NCI-H774 (cell line): ENCODE measurements around the gene MACROD2.

Source experiments
- DNase-seq: peaks from one replicate; lab custom pipeline; 2025; lab: John Stamatoyannopoulos, UW

The MACROD2 gene

DNA sequence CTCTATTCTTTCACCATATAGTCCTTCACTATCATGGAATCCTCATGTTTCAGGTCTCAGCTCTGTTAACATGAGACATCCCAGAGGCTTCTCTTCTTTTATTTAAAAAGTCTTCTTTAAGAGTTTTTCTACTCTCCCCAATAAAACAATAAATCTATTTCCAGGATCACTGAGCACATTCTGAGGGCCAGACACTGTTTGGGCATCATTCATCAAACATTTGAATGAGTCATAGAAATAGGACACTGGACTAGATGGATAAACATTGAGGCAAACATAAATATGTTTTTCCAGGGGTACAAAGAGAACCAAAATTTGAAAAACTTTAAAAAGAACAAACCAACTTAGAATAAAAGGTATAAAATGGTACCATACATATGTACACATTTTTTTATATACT is 2023.6 kb downstream of the MACROD2 start:
- no peak for DNase-seq

DNA sequence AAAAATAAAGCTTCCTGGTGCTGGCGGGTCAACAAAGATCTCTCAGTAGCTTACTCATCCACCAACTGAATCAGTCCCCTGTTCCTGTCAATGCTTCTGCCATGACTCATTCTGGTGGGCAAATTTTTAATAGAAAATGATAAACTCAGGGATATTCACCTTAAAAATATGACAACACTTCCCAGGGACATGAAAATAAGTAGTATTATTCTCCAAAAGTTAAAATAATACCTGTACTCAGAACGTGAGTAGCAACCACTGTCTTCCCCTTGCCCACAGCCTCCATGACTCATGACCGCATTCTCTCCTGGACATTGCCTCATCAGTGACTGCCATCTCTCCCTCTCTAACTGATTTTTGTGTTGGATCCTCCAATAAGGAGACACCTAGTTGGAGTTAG is 2025.7 kb downstream of the MACROD2 start:
- DNase-seq = no peak

DNA sequence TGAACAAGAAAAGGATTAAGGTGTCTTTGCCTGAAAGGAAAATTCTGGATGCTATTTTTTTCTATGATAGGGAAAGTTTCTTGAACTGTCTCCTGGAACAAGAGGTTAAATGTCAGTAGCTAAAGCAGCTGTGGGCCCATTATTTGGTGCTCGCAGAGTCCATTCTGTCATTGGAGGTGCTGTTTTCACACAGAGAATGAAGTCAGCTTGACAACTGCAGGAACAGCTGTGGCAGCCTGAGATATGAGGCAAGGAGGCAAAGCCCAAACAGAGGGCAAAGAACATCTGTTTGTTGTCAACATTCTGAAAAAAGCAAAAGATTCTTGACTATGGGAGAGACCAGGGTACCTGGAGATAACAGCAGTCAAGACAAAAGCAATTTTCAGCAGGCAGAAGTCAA is 2029.8 kb downstream of the MACROD2 start:
- no peak for DNase-seq

DNA sequence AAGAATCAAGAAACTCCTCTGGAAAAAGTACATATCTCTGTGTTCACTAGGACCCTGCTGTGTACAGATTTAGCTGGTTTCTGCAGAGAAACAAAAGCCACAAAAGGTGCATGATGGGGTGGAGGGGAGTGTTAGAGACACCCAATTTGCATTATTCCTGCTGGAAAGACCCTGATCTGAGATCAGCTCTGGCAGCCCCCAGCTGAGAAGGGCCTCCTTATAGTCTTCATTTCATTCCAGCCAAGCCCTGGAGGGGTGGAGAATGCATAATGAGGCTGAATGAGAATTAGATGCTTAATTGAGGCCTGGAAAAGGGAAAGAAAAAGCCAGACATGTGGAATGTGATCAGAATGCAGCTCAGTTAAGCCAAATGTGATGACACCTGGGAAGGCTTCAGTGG is 2032.4 kb downstream of the MACROD2 start:
- no peak for DNase-seq

DNA sequence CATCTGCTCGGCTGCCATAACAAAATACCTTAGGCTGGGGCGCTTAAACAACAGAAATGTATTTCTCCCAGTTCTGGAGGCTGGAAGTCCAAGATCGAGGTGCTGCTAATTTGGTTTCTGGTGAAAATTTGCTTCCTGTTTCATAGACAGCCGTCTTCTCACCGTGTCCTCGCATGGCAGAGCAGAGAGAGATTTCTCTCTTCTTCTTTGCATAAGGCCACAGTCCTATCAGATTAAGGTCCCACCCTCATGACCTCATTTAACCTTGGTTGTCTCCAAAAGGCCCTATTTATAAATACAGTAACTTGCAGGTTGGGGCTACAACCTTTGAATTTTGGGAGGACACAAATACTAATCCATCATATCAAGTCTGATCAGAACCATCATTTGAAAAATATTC is 2033.6 kb downstream of the MACROD2 start:
- DNase-seq = no peak

DNA sequence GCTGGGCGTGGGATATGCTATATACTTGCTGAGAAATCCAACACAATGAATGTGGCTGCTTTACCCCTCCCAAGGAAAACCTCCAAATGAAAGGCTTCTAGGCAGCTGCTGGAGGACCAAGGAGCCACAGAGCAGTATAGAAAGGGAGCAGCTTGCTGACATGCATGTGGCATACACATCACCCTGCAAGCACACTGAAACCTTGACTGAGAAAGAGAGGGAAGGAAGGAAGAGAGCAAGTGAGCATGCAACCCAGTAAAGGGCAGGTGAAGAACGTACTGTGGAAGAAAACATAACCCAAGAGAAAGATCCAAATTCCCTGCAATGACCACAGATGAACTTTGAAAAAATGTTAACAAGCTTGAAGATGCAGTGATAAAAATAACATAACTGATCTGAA is 2034.9 kb downstream of the MACROD2 start:
- no peak for DNase-seq

DNA sequence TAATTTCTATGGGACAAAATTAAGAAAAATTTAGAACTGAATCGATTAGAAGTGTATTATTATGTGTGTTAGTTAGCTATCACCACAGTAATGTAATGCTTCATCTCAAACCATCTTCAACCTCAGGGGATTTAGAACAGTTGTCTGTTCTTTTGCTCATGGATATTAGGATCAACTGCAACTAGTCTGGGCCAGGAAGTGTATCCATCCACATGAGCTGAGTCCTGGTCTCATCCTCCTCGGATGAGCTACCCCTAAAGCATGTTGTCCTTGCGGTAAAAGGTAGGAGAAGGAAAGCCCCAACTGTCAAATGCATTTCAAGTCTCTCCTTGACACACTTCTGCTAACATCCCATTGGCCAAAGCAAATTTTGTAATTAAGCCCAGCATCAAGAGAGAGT is 2040.3 kb downstream of the MACROD2 start:
- DNase-seq = no peak

DNA sequence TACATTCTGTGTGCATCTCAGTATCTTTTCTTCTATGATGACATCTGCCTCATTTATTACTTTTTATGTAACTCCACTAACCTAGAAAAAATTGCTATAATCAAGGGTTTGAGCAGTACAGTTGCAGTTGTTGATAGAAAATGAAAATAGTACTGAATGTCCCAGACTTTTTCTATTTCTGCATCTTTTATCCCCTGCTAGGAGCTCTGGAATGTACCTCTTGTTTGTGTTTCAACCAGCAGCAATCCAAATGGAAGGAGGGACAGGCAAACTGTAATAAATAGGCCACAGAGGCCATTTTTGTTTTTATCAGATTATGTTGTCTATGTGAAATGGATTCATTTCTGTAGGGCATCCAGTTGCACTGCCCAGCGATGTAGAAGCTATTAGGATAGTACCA is 2041.0 kb downstream of the MACROD2 start:
- DNase-seq = no peak

DNA sequence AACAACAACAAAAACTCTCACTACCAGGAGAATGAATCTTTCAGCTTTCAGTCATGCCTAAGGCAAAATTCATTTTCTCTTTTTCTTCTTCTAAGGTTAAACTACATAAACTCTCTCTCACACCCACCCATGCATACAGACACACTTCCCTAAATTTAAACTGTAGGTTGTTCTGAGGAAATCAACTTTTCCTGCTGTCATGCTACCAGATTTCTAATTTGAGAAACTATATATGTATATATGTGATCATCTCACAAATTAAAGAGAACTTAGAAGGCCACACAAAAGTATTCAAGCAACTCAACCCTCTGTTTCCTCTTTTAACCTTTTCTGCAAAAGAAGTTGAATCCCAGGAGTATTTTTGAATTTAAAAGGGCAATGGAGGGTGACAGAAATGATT is 2045.4 kb downstream of the MACROD2 start:
- no peak for DNase-seq

DNA sequence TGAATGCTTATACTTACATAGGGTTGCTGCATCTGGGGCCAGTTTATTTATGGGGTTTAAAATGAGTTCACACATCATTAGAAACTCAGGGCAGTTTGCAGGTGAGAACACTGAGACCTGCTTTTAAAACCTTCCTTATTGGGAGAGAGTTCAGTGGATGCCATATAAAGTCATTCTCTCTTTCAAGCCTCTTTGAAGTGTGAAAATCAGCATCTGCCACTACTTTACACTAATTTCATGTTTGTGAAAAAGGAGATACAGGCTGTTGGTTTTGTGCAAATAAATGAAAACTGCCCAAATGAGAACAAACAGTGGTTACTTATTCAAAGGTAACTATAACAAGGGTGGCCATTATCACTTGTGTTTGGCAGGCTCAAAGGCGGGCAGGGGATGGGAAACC is 2047.4 kb downstream of the MACROD2 start:
- no peak for DNase-seq

DNA sequence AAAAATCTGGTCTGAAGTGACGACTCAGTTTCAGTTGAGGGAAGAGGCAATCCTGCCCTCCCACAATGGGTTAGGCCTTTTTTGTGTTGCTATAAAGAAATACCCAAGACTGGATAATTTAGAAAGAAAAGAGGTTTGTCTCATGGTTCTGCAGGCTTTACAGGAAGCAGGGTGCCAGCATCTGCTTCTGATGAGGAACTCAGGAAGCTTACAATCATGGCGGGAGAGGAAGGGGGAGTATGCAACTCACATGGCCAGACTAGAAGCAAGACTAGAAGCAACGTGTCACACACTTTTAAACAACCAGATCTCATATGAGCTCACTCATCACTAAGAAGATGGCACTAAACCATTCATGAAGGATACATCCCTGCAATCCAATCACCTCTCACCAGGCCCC is 2048.6 kb downstream of the MACROD2 start:
- no peak for DNase-seq

DNA sequence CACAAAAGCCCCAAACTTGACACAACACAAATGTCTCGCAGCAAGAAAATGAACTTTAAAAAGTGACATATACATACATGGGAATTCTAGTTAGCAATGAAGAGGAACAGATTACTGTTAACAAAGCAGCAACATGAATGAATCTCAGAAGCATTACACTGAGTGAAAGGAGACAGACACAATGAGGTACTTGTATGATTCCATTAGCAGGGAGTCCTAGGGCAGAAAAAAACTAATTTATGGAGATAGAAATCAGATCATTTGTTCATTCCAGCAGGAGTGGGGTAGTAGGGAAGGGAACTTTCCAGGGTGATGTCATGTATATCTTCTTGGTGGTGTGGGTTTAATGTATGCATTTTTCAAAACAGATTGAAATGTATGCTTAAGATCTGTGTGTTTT is 2053.6 kb downstream of the MACROD2 start:
- no peak for DNase-seq

DNA sequence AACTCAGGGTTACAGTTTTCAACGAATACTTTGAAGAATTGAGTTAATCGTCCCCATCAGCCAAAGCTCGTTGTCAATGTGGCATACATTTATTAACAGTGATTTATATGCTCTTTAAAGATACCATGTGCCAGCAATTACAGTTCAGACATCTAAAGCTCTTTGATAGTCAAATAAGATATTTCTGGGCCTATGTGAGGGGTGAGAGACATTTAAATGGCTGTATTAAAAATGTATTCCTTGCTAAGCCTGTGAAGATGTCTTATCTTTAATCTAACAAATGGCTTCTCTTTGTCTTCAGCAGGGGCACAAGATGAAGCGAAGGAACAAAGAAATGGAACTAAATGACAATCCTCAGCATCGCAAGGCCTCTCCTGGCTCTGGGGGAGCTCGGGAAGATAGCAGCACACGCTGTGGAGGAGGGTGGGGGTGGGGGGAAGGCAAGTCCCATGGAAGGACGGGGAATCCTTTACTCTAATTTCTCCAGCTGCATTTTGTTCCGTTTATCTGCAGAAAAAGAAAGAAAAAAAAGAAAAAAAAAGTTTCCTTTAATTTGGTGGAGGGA is 2054.3 kb downstream of the MACROD2 start:
- DNase-seq = no peak

DNA sequence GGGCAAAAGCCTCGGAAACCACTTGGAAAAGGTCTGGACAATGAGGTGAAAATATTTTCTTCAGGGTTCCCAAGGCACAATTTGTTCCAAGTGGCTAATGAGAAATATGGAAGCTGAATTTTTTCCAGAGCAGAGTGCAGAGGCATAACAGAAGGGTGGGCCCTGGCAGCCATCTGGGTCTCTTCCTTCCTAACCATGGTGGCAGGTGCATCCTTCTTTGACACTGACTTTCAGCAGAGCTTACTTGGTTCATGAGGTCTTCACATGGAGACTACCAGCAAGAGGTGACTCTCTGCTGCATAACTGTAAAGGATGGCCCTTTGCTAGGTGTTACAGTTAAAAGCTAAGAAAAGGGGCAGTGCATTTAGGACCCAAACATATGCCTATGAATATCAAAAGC is 2055.1 kb downstream of the MACROD2 start:
- no peak for DNase-seq

DNA sequence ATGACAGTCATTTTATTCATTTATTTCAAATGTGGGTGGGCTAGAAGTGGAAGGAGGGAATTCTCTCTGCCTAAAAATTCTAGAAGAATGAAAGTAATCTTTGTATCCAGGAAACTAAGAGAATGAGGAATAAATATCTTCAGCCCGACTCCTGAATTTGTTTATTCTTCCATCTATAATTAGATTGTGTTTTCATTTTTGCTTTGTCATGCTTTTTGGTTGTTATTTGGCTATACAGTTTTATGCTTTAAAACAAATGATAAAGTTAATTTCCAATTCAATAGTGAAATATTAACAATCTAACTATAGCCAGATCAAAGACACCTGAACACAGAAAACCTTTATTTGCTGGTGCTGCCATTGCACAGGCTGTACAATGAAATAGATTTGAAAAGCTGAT is 2056.7 kb downstream of the MACROD2 start:
- no peak for DNase-seq

DNA sequence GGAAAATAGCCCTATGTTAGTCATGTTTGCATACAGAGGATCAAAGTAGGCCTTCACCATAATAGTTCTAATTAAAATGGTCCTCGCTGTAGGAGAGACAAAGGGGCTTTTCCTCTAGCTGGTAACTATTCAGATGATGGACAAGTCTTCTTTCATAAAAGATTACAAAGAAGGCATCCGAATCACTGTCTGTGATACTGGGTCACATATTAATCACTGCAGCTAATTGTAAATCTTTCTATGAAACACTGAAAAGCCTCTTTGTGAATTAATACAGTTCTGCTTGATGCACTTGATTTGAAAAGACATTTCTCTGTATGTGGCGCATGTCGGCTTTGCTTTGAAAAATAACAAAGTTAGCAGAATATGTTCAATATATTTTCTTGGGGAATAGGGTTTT is 2057.1 kb downstream of the MACROD2 start:
- no peak for DNase-seq

DNA sequence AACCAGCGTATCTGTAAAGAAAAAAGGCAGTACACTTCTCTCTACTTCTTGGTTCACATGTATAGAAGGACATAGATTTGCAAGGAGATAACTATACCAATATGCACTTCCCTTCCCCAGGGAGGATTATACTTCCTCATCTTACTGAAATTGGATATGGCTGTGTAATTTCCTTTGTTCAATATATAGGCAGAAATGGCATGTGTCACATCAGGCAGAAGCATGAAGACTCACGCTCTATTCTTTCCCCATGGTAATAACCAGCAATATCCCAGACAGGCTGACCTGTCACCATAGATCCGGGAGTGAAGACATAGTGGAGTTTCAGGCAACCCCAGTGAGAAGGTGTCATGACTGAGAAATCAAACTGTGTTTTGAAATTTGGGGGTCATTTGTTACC is 2059.7 kb downstream of the MACROD2 start:
- no peak for DNase-seq

DNA sequence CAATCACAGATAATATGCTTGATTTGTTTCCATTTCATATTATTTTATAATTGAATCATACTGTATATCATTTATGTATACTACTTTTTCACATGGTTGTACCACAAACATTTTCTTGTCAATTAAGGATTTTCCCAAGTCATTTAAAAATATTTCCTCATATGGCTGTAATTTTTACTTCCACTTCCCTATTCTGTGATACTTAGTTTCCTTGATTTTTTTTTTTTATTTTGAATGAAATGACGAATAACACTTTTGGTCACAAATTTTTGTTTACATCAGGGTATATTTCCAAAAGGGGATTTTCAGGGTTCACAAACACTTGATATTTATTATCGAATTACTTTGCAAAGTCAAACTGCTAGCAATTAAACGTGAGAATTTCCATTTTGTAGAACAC is 2062.3 kb downstream of the MACROD2 start:
- DNase-seq = no peak

DNA sequence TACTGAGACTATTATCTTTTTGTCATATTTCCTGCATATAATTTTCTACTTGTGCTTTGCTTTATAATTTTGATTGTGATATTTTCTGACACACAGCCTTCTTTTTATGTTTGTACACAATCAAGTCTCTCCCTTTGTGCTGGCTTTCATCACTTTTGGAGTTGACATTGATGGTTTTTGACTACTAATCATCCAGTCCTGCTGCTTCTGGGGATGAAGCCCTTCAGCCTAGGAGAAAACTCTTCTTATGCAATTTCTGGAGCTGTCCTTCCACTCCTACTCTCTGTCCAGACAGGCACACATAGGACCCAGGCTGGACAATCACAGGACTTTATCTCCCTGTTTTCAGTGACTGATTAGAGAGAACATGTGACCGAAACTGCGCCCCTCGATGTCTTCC is 2063.0 kb downstream of the MACROD2 start:
- DNase-seq = no peak

DNA sequence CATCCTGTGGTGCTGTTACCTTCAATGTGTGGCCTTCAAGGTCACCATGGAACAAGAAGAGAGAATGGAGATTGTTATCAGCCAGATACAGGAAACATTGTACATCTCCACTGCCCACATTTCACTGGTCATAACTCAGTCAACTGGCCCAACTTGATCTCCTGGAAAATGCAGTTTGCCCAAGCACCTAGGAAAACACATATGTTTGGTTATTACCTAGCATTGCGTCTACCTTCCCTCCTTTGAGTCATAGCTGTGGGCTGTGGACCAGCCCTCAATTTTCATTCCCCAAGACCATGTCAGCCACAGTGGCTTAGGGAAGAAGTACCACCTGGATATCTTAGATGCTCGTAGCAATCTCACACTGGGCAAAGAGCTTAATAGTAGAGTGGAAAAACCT is 2064.5 kb downstream of the MACROD2 start:
- DNase-seq = no peak

DNA sequence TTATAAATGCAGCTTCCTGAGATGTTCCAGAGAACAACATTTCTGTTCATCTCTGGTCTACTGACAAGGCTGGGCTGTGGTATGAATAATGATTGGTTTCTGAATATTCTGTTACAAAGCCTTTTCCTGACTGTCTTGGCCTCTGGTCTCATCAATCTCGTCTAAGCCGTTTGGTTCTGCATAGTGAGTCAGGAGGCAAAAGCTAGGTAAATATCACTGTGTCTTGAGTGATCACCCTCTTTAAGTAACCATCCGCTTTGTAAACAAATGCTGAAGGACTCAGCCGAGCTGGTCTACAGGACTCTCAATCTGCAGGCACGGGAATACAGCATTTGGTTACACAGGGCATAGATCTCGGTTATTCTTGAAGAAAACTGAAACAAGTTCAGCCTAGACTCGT is 2066.0 kb downstream of the MACROD2 start:
- DNase-seq = no peak

DNA sequence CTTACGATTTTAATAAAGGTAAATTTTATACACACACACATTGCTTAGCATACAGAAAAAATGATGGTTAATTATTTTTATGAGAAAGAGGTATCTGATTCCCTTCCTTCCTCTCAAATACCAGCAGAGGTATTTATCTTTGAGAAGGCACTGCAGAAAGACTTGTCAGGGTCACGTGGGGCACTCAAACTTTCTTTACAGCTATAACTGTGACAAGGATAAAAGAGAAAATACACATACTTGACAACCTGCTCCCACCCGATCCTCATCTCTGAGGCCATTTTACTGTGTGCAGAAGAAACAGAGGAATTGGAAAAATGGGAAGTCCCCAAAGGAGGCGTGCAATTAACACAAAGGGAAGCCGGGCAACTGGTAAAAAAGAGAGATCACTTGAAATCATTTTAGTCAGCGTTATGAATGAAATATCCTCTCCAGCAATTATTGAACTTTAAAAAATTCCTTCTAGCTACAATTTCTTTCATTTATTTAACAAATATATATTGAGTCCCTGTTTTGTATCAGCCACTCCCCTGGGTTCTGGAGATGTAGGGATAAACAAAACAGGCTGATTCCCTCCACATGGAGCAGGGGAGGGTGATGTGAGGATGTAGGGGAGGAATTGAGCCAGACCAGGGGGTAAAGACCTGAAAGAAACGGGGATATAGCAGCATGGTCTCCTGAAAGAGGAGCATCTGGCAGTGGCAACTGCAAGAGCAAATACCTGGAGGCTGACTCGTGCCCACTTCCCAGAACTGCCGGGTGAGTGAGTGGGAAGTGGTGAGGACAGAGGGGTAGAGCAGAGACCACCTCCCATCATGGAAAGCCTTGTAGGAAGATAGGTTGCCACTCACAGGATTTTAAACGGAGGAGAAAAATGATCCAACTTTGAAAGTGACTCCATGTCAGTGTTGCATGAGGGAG is 2067.6 kb downstream of the MACROD2 start:
- no peak for DNase-seq

DNA sequence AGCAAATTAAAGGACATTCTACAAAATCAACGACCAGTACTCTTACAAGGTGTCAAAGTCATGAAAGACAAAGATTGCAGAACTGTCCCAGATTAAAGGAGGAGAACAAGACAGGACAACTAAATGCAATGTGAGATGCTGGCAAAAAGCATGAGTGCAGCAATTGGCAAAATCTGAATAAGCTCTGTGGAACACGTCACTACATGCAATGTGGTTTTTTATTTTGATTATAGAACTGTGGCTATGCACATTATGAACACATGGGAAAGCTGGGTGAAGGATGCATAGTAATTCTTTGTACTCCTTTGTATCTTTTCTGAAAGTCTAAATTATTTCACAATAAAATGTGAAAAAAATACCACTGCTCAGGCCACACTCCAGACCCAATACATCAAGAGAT is 2068.6 kb downstream of the MACROD2 start:
- no peak for DNase-seq
